Non-pigmented ciliary epithelial cell (primary cell): ENCODE measurements around the gene TENT4A.
A peak's percentile ranks its signal among the peaks of the same experiment; 100 is the strongest.

Experiments used
- DNase-seq: peaks from one replicate; pipeline ENCODE4 v3.0.0-alpha.2; 2010; ENCODE audit warnings: low read depth

The TENT4A gene

GRCh38 chr5:6733411-6734242 is 20.4 kb downstream of the TENT4A start:
- peak; percentile 72 for DNase-seq

- no peak for DNase-seq
These were observed 21.0 kb downstream of the TENT4A start for GRCh38 chr5:6734243-6734700.

GRCh38 chr5:6734781-6735180 is 21.5 kb downstream of the TENT4A start:
- no peak for DNase-seq

GRCh38 chr5:6736106-6736505 is 22.9 kb downstream of the TENT4A start:
- DNase-seq, result no peak

DNA sequence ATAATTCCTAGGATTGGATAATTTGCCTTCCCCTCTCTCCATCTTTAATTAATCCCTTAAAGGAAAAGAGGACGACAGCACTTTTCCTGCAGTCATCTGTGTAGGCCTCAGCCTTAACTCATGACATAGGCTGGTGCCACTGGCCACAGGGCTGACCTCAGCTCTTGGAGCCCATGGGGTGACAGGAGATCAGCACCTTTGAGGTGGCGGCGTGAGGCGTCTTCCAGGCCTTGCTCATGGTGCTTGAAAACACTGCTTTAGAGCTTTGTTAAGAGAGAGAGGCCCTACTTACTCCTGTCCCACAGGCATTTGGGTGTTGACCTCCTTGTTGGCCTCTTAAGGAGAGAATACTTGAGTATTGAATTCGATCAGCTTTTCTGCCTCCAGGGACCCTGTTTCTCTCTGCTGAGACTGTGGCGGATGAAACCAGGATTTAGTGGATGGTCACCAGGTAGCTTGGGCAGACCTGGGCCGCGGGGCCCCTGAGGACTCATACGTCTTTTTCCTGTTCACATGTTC is 23.4 kb downstream of the TENT4A start:
- DNase-seq, result no peak

DNA sequence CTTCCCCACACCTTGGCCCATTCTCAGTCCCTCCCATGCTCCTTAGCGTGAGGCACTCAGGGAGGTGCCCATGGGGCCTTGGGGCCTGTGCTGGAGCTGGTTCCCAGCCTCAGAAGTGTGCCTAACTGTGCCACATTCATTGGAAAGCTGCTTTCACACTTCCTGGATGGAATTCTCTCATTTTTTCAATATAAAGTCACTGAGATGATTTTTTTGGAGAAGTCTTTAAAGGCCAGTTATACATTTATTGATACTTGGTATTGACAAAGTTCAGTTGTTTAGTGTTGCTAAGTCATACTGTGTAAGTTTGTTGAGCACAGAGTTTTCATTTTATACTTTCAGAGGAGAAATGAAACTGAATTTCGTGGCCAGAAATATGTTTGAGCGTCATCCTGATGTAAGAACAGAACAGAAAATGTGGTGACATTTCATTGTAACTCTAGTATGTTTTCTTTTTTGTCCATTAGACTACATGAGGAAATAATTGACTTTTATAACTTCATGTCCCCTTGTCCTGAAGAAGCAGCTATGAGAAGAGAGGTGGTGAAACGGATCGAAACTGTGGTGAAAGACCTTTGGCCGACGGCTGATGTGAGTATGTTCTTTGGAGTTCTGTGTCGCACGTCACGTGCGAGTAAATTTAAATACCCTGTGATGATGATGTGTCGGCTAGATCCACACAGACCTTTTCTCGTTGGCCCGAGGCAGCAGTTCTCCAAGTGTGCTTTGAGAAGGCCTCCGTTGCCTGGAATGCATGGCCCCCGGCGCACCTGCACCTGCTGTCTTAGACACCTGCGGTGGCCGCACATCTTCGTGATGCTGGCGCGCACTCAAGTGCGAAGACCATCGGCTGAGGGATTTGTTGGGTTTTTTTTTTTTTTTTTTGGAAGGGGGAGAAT is 24.1 kb downstream of the TENT4A start:
- no peak for DNase-seq

DNA sequence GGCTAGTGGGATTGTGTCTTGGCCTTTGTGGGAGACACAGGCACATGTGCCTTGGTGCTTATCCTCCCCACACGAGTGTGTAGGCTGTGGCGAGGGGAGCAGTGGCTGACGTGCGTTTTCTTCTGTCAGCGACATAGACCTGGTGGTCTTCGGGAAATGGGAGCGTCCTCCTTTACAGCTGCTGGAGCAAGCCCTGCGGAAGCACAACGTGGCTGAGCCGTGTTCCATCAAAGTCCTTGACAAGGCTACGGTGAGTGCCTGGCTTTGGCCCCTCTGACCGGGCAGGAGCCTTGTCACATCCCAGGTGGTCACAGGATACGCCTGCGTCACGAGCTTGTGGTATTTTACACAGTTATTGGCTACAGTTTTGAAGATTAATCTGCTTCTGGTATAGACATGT is 26.4 kb downstream of the TENT4A start:
- DNase-seq, result no peak

DNA sequence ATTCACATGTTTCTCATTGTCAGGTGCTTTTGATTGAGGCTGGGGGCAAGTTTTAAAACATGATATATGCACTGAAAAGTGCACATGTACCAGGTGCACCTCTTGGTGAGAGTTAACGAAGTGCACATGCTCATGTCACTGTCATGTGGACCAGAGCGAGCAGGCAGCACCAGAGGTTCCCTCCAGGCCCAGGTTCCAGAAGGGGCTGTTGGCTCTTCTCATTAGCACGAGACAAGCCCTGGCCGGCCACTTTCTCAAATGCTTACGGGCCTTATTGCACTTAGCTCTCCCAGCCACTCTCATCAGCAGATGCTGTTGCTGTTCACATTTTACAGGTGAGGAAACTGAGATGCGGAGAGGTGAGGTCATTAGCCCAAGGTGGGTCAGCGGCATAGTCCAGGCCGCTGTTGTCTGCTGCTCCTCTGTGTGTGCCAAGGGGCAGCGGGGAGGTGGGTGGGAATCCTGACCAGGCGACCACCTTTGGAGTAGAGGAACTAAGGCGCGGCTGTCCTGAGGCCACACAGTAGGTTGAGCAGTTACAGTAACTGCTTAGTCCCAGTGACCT is 27.4 kb downstream of the TENT4A start:
- DNase-seq, result no peak

DNA sequence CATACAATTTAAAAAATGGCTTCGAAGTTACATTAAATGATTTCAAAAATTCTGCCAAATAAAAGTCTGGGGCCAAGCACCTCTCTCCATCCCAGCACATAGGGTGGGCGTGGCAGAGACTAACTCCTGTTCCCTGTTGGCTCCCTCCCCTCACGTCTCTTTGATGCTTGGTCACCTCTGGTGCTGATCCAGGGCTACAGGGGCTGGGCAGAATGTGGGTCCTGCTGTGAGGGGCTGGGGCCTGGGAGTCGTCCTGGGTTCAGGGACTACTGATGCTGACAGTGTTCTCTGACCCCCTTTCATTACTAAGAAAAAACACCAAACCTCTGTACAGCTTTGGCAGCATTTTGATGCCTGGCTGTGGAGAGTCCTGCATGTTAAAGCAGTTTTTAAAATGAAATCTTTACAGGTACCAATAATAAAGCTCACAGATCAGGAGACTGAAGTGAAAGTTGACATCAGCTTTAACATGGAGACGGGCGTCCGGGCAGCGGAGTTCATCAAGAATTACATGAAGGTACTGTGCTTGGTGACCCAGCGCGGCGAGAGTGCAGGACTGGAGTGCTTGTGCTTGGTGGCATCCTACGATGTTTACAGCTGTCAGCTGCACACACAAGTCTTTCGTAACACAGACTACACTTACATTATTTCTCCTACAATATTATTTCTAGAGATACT is 29.0 kb downstream of the TENT4A start:
- DNase-seq, result no peak

GRCh38 chr5:6743161-6743560 is 29.9 kb downstream of the TENT4A start:
- DNase-seq, result no peak

DNA sequence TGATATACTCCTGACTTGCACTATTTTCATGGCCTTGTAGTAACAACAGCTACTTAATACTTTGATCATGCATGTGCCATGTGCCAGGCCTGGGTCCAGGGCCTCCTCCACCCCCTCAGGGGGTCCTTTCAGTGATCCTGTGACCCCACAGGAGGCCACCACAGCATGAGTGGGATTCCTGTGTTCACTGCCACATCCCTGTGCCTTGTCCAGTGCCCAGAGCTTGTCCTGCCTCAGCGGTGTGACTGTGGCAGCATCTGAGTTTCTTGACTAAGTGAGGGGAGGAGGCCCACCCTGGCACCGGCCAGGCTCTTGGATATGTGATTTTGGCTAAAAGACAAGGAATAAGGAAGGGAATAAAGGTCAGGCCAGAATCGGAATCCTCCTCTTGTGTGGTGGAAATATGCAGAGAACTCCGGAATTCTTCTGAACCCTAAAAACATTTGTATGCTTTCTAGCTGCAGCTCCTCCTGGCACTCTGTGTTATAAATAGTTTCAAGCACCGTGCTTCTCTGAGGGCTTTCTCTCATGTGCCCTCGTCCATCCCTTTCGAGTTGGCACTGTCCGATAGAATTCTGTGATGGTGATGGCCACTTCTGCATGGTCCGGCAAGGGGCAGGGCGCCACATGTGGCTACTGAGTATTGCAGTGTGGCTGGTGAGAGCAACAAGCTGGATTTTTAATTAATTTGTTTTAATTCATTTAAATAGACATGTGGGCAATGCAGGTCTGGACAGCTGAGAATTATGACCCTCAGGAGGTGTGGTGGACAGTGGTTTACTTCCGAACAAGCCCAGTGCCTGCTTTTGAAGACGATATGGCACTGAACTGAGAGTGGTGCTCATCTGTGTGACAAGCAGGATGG is 31.8 kb downstream of the TENT4A start:
- DNase-seq, result no peak

DNA sequence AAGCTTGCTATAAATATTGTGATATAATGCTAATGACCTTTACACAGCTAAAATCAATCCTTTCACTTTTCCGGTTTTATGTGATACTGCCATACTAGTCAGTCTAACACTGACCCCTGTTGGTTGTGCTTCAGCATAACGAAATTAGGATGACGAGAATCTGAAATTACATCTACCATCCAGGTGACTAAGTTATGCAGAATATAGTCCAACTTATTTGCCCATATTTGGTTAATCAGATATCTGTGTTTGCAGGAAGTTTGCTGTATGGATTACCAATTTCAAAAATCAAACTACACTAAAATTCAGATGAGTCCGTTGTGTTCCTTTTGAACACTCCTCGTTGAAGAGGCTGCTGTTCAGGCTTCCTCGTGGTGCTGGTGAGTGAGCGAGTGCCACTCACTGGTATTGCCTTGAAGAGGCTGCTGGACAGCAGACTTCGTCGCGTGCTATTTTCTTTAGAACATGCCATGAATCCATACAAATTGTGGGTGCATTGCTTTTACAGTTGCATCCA is 32.5 kb downstream of the TENT4A start:
- peak; percentile 27 for DNase-seq

DNA sequence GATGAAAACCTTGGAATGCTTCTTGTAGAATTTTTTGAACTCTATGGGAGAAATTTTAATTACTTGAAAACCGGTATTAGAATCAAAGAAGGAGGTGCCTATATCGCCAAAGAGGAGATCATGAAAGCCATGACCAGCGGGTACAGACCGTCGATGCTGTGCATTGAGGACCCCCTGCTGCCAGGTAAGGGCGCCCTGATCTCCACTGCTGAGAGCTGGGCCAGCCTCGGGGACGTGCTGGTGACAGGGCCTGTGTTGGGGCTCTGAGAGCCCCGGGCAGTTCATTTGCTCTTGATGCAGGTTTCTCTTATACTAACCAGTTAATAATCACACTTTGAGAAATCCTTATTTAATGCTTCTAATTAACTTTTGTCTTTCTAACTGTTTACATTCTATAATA is 33.0 kb downstream of the TENT4A start:
- no peak for DNase-seq

DNA sequence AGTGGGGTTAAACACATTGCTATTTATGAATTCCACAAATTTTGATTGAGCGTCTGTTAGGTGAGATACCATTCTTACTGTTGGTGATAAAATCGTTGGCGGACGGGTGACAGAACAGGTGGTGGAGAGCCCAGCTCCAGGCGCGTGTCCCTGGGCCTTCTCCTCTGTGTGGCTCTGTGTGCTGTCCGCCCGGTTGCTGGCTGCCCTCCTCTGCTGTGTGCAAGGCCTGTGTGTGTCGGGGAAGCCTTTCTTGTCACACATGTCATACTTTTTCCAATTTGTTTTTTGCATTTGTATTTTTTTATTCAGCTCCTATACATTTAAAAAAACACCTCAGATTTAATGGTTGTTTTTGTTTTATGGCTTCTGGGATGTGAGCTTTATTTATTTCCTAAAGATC is 33.9 kb downstream of the TENT4A start:
- DNase-seq, result no peak

GRCh38 chr5:6748142-6748541 is 34.9 kb downstream of the TENT4A start:
- no peak for DNase-seq

DNA sequence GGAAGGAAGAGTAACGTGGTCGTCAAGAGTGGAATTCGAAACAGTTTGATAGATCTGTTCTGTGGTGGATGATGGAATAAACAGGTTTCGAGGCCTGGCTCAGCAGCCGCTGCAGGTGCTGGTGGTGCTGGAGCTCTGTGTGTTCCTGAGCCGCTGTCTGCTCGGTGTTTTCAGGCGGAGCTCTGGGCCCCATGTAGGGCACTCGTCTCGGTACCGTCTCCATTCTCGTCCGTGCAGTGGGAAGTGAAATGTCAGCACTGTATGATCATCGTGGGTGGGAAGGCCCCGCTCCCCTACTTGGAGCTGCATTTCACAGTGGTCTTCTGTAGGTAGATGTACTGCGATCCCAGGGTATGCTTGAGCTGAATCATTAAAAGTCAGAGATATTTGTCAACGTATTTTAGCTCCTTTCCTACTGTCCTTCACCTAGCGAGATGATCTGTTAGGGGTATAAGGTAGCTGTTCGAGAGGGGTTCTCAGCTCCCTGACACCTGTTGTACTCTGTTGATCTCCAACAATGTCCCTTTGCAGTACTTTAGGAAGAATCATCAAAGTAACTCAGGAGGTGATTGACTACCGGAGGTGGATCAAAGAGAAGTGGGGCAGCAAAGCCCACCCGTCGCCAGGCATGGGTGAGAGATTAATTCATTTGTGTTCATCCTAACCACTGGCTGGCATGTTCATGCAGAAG is 35.9 kb downstream of the TENT4A start:
- DNase-seq, result no peak

DNA sequence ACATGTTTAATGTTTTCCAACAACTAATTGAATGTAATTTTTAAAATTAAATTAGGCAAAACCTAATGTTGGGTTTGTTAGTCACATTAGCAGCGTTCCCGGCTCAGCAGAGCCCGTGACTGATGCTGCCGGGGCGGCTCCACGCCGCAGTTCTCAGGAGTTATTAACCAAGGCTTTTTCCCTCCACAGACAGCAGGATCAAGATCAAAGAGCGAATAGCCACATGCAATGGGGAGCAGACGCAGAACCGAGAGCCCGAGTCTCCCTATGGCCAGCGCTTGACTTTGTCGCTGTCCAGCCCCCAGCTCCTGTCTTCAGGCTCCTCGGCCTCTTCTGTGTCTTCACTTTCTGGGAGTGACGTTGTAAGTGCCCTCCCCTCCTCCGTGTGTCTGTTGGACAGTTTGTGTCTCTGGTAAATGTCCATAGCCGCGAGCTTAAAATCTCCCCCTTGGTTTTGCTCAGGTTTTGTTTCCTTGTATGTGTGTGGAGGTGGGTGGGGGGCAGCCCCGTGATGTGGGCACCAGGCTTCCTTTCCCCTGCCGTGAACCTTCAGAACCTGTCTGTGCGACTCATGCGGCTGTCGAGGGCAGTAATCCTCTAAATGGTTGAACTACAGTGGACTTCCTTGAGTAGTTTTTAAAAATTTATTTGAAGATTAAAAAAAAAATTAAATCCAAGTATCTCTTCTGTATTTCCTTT is 37.1 kb downstream of the TENT4A start:
- DNase-seq, result no peak

- DNase-seq, result no peak
These were observed 37.9 kb downstream of the TENT4A start for GRCh38 chr5:6750951-6751685.

DNA sequence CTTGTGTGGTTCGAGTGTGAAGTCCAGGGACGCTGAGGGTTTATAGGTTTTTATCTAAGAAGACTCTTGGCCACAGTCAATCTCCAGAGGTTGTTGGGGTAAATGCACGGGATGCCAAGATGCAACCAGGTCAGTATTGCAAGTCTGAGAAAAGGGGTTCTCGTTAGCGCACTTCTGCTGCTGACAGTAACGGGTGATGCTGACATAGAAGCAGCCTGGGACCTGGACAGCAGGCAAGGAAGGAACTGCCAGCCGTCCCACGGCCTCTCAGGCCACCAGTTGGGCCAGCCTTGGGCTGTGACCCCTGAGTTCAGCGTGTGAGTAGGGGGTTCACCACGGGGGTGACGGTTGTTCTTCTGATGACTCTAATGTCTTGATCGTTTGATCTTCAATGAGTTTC is 39.0 kb downstream of the TENT4A start:
- DNase-seq, result no peak
